ENCODE measurements around the gene FOXP2.
"Not testable (repeated sequence)": the region's sequence is repeated elsewhere in the genome, so short reads cannot be mapped to it uniquely, and the experiment has no call there.

FOXP2 gene

GRCh38 chr7:114502454-114503254 is 88.0 kb downstream of the FOXP2 start:
- no peak for DNase-seq (ENCODE audit: low spot score)

DNA sequence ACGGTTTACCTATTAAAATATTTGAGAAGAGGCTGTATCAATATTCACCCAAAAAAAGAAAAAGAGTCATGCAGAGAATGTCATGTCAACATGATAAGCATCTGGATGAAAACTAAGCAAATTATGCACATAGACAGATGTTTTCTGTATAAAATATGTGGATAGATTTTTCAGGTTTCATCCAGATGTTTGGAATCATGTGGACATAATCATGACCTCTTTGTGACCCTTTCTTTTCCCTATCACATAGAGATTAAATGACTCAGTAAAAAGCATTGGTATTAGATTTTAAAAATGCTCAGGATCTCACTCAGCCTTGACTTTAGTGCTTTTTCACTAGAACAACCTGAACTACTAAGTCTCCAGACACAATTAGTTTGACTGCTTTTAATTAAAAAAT is 90.0 kb downstream of the FOXP2 start:
- DNase-seq (ENCODE audit: low spot score) = no peak

DNA sequence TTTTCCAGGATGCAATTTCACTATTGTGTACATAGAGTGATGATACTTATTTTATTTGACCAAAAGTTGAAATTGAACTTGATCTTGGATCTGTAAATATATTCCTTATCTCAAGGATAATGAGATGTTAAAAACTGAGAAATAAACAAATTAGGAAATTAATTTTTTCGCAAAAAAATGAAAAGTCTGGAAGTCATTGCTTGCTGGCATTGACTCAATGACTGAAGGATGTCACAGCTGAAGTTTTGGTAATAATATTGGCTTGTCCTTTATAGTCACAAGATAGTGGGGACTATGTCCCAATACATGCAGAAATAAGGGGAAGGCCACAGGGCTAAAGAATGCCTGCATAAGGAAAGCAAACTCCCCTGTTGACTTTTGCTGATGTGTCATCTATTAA is 92.8 kb downstream of the FOXP2 start:
- DNase-seq (ENCODE audit: low spot score) = no peak

DNA sequence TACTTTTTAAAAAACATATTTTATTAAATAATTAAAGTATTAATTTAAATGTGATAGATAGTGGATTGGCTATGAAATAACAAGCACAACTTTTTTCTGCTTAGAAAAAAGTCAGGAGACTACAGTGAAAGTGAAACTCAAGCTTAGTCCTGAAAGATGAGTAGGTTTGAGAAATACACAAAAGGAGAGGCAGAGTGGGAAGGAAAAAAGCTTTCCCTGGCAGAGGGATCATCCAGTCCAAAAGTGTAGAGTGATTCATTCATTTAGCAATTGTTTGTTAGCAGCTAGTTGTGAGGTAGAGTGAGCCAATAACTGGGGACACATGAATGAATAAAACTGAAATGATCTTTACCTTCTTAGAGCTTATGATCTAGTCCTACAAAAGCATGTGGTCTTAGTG is 93.5 kb downstream of the FOXP2 start:
- no peak for DNase-seq (ENCODE audit: low spot score)

GRCh38 chr7:114510824-114511223 is 96.2 kb downstream of the FOXP2 start:
- not testable (repeated sequence) for DNase-seq (ENCODE audit: low spot score)

- no peak for DNase-seq (ENCODE audit: low spot score)
Observed at GRCh38 chr7:114519240-114519639, 104.6 kb downstream of the FOXP2 start.

DNA sequence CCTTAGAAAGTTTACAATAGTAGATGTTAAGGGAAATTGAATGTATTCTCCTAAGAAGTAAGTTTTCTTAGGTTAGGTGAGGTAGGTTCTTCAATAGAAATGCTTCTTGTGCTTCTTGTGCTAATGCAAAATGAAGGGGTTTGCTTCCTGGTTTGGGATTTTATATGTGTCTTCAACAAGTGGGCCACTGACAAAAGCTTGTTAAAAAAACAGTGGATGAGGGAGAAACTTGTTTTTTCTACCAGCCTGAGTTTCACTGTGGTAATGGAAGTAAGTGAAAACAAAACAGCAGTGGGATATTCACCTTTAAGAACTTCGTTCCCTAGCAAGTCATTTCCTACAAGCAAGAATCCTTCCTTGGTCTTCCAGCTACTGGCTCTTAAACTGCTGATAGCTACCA is 107.5 kb downstream of the FOXP2 start:
- DNase-seq (ENCODE audit: low spot score) = no peak

- DNase-seq (ENCODE audit: low spot score) = no peak
Observed at GRCh38 chr7:114527589-114527988, 113.0 kb downstream of the FOXP2 start.

GRCh38 chr7:114530057-114530611 is 115.5 kb downstream of the FOXP2 start:
- no peak for DNase-seq (ENCODE audit: low spot score)

- DNase-seq (ENCODE audit: low spot score) = no peak
Observed at GRCh38 chr7:114531326-114531725, 116.7 kb downstream of the FOXP2 start.

DNA sequence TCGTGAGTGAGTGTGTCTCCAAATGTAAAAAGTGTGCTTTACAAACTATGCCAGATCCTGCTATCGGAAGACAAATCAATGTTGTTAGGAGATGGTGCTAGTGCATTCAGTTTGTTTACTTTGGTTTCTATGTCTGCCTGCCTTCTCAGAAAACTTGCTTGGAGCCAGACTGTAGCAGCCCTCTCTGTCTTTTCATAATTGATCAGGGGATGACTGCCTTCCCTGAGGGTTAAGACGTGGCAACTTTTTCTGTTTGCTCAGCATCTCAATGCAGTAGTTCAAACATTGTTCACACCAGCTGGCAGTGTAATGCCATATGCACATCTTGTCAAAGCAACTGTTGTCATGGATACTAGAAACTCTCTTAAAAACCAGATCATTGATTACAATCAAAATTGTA is 118.5 kb downstream of the FOXP2 start:
- no peak for DNase-seq (ENCODE audit: low spot score)

DNA sequence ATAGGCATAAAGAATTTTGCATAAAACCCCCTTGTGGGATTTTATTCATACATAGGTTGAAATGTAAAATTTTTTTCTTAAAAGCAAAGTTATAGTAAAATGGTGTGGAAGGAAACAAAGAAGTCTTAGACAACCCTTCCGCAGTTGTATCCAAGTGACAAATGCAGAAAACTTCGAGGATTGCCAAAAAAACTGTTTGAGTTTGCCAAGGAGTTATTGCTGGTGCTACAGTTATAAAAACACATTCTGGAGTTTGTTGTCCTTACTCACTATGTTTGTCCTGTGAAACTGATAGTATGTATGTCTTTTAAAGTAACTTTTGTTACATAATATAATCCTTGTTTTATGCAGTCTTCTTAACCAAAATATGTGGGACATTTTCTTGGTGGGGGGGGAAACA is 120.3 kb downstream of the FOXP2 start:
- no peak for DNase-seq (ENCODE audit: low spot score)

- peak; percentile 5 for DNase-seq (ENCODE audit: low spot score)
Observed at GRCh38 chr7:114539575-114539974, 125.0 kb downstream of the FOXP2 start.

DNA sequence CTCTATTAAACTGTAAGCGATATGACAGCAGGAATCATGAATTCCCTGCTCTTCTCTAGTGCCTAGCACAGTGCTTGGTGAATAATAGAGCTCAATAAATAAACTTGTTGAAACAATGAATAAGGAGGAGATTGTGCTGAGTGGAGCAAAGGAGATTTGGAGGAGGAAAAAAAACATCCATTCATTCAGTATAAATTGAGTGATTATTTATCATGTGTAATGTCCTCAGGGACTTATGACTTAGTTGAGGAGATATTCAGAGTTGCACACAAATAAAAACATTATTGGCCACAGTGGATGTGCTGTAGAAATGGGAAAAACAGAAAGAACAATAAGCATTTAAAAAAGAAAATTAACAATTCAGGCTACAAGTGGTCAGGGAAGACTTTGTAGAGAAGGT is 125.7 kb downstream of the FOXP2 start:
- no peak for DNase-seq (ENCODE audit: low spot score)

GRCh38 chr7:114547346-114547745 is 132.7 kb downstream of the FOXP2 start:
- DNase-seq (ENCODE audit: low spot score) = not testable (repeated sequence)

- no peak for DNase-seq (ENCODE audit: low spot score)
Observed at GRCh38 chr7:114548081-114548980, 133.7 kb downstream of the FOXP2 start.

GRCh38 chr7:114554781-114555537 is 140.3 kb downstream of the FOXP2 start:
- DNase-seq (ENCODE audit: low spot score) = no peak

- no peak for DNase-seq (ENCODE audit: low spot score)
Observed at GRCh38 chr7:114567416-114567815, 152.8 kb downstream of the FOXP2 start.

- DNase-seq (ENCODE audit: low spot score) = no peak
Observed at GRCh38 chr7:114569220-114569619, 154.6 kb downstream of the FOXP2 start.

GRCh38 chr7:114574384-114574783 is 159.8 kb downstream of the FOXP2 start:
- DNase-seq (ENCODE audit: low spot score) = no peak

- no peak for DNase-seq (ENCODE audit: low spot score)
Observed at GRCh38 chr7:114575098-114575497, 160.5 kb downstream of the FOXP2 start.

- not testable (repeated sequence) for DNase-seq (ENCODE audit: low spot score)
Observed at GRCh38 chr7:114580963-114581362, 166.3 kb downstream of the FOXP2 start.

All from kidney capillary endothelial cell (primary cell).